Liver (tissue), 9 donors: ENCODE data around the gene FABP1. TPM values are rescaled to one million over a fixed set of nuclear protein-coding genes. Genes with fewer than 3 reads are reported as not detected.

Experiments
- DNase-seq: peaks from one replicate; pipeline ENCODE4 v3.0.0-alpha.2; 2017; ENCODE audit warnings: low spot score
- H3K27ac ChIP-seq, 2 donors: one replicate each; pipeline ENCODE4 v1.7.0; 2013; ENCODE audit warnings: inconsistent platforms in 2 of 2, low read length in 2 of 2, control low read depth in 1 of 2, low read depth in 1 of 2, mild to moderate bottlenecking in 1 of 2
- H3K27me3 ChIP-seq, 4 donors: one replicate each; pipeline versions ENCODE4 v1.6.1 to v1.7.0; 2013; ENCODE audit warnings: low read length in 3 of 4, inconsistent platforms in 1 of 4, mild to moderate bottlenecking in 1 of 4, moderate library complexity in 1 of 4; ENCODE audit not compliant: control insufficient read depth in 4 of 4, insufficient read depth in 4 of 4
- H3K36me3 ChIP-seq, 4 donors: one replicate each; pipeline versions ENCODE4 v1.6.1 to v1.7.0; 2013; ENCODE audit warnings: low read length in 3 of 4, mild to moderate bottlenecking in 3 of 4, low read depth in 1 of 4, moderate library complexity in 1 of 4; ENCODE audit not compliant: control insufficient read depth in 4 of 4, insufficient read depth in 3 of 4
- H3K4me1 ChIP-seq, 4 donors: one replicate each; pipeline versions ENCODE4 v1.6.1 to v1.7.0; 2013; ENCODE audit warnings: low read length in 3 of 4, mild to moderate bottlenecking in 3 of 4, moderate library complexity in 1 of 4; ENCODE audit not compliant: control insufficient read depth in 4 of 4, insufficient read depth in 4 of 4
- H3K4me3 ChIP-seq, 3 donors: one replicate each; pipeline versions ENCODE4 v1.6.1 to v1.7.0; 2013; ENCODE audit warnings: low read length in 3 of 3, control low read depth in 1 of 3, low read depth in 1 of 3, mild to moderate bottlenecking in 1 of 3
- H3K9ac ChIP-seq, 2 donors: one replicate each; pipeline ENCODE4 v1.7.0; 2013; ENCODE audit warnings: low read length in 2 of 2, mild to moderate bottlenecking in 2 of 2, moderate library complexity in 2 of 2, control low read depth in 1 of 2, low read depth in 1 of 2
- H3K9me3 ChIP-seq, 4 donors: one replicate each; pipeline versions ENCODE4 v1.6.1 to v1.7.0; 2013; ENCODE audit warnings: low read length in 3 of 4; ENCODE audit not compliant: control insufficient read depth in 4 of 4
- EGR1 ChIP-seq, 2 donors: IDR thresholded peaks; 2 replicates each; pipeline ENCODE4 v1.6.1; 2016 to 2018; ENCODE audit warnings: antibody characterized with exemption in 2 of 2, low read depth in 2 of 2
- HNF4A ChIP-seq, 2 donors: conservative IDR thresholded peaks; 2 replicates each; pipeline ENCODE4 v1.6.1; 2016; ENCODE audit warnings: antibody characterized with exemption in 2 of 2, mild to moderate bottlenecking in 2 of 2
- HNF4G ChIP-seq: IDR thresholded peaks from 2 replicates; pipeline ENCODE4 v1.6.1; 2016; ENCODE audit warnings: antibody characterized with exemption
- NR2F2 ChIP-seq: IDR thresholded peaks from 2 replicates; pipeline ENCODE4 v1.6.1; 2016; ENCODE audit warnings: antibody characterized with exemption
- RAD21 ChIP-seq, 2 donors: IDR thresholded peaks; 2 replicates each; pipeline ENCODE4 v1.6.1; 2016; ENCODE audit warnings: antibody characterized with exemption in 2 of 2, mild to moderate bottlenecking in 2 of 2
- RXRA ChIP-seq, 2 donors: IDR thresholded peaks; 2 replicates each; pipeline ENCODE4 v1.6.1; 2017 to 2018; ENCODE audit warnings: antibody characterized with exemption in 2 of 2, mild to moderate bottlenecking in 1 of 2
- SP1 ChIP-seq: IDR thresholded peaks from 2 replicates; pipeline ENCODE4 v1.6.1; 2018; ENCODE audit warnings: antibody characterized with exemption, mild to moderate bottlenecking
- TAF1 ChIP-seq: conservative IDR thresholded peaks from 2 replicates; pipeline ENCODE4 v1.6.1; 2016; ENCODE audit warnings: antibody characterized with exemption, mild to moderate bottlenecking
- WGBS: extraction: QIAGEN DNeasy Blood & Tissue Kit; methylation state at CpG from one replicate; pipeline ENCODE4 v1.1.7; 2013; 5-methylcytosine and 5-hydroxymethylcytosine counted together
- polyA plus RNA-seq, 2 donors: library from polyadenylated mRNA; stranded (reverse) in 1 of 2; unstranded in 1 of 2; fragments of 200-250 nt in 1 of 2; fragments of >200 nt in 1 of 2; fragmentation: Nextera tagmentation in 1 of 2; extraction: Ambion mirVana in 1 of 2; gene quantifications; one replicate each; pipeline versions ENCODE4 v1.2.1 to v1.2.3, GENCODE V29; 2013 to 2015
- total RNA-seq, 2 donors: library from RNA; depleted of rRNA; stranded (reverse); fragments of >200 nt; gene quantifications; one replicate each; pipeline ENCODE4 v1.2.3, GENCODE V29; 2014
- TF ChIP-seq, protein P1 (sequence below): IDR thresholded peaks from 2 replicates; pipeline ENCODE4 v1.6.1; 2016; ENCODE audit warnings: antibody characterized with exemption, mild to moderate bottlenecking
- TF ChIP-seq, protein P2 (sequence below): IDR thresholded peaks from 2 replicates; pipeline ENCODE4 v1.6.1; 2016; ENCODE audit warnings: antibody characterized with exemption
- TF ChIP-seq, protein P3 (sequence below): IDR thresholded peaks from 2 replicates; pipeline ENCODE4 v1.6.1; 2016; ENCODE audit warnings: antibody characterized with exemption
- TF ChIP-seq, protein P4 (sequence below): fragments of 150-350 bp; IDR thresholded peaks from 2 replicates; pipeline ENCODE4 v1.5.1; 2017; ENCODE audit warnings: improper control_type of control experiment, low read depth, low read length; ENCODE audit not compliant: missing input control
- donor health status: healthy.
- donor health status: healthy.
- donor health status: healthy.
- donor health status: healthy.
- donor health status: healthy.

Gene FABP1
- total and polyA plus RNA-seq, 4 donors: 975 to 7,337 (median 2,306) TPM

DNA sequence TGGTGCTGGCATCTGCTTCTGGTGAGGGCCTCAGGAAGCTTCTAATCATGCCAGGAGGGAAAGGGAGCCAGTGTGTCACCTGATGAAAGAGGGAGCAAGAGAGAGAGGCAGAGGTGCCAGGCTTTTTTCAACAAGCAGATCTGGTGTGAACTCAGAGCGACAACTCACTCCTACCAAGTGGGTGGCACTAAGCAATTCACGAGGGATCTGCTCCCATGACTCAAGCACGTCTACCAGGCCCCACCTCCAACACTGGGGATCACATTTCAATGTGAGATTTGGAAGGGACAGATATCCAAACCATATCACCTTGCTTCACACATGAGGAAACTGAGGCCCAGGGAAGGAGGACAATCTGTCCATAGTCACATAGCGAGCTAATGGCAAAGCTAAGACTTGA is 19.1 kb downstream of the FABP1 start (continued):
- TF ChIP-seq, protein P1, sequence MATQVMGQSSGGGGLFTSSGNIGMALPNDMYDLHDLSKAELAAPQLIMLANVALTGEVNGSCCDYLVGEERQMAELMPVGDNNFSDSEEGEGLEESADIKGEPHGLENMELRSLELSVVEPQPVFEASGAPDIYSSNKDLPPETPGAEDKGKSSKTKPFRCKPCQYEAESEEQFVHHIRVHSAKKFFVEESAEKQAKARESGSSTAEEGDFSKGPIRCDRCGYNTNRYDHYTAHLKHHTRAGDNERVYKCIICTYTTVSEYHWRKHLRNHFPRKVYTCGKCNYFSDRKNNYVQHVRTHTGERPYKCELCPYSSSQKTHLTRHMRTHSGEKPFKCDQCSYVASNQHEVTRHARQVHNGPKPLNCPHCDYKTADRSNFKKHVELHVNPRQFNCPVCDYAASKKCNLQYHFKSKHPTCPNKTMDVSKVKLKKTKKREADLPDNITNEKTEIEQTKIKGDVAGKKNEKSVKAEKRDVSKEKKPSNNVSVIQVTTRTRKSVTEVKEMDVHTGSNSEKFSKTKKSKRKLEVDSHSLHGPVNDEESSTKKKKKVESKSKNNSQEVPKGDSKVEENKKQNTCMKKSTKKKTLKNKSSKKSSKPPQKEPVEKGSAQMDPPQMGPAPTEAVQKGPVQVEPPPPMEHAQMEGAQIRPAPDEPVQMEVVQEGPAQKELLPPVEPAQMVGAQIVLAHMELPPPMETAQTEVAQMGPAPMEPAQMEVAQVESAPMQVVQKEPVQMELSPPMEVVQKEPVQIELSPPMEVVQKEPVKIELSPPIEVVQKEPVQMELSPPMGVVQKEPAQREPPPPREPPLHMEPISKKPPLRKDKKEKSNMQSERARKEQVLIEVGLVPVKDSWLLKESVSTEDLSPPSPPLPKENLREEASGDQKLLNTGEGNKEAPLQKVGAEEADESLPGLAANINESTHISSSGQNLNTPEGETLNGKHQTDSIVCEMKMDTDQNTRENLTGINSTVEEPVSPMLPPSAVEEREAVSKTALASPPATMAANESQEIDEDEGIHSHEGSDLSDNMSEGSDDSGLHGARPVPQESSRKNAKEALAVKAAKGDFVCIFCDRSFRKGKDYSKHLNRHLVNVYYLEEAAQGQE: no peak

DNA sequence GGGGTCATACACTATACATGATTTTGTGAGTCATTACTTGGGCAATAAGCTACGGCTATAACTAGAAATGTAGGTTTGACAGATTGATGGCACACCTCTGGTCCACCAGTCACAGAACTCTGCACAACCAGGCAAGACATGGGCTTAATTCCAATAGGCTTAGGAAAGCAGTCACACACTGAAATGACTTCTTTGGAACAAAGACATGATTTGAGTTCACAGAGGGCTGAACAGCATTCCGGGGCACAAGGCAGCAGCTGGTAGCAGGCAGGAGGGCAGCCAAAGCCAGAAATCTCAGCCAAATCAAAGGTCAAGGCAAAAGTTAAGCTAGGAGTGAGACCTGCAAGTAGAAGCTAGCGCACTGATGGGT is 27.4 kb downstream of the FABP1 start:
- Histone ChIP-seq H3K4me1 (peaks cover 0 to 13% (median 12%) of the 10 kb centered on the region in 4 donors), H3K27ac (no peak overlapping the region), H3K36me3 (no peaks in the 10 kb centered on the region), H3K4me3 (no peak overlapping the region), H3K9me3 (no peaks in the 10 kb centered on the region), H3K27me3 (no peaks in the 10 kb centered on the region), H3K9ac (no peak overlapping the region)
- no peak for DNase-seq
- TF ChIP-seq EGR1 (IDR thresholded peaks at IDR 0.05; ENCODE audit: low read depth in 2 of 2) (no peak), RXRA (IDR thresholded peaks at IDR 0.05) (peak; percentile 63 to 77), TAF1 (no peak), SP1 (peak; percentile 74), HNF4A (conservative IDR thresholded peaks at IDR 0.05) (peak; percentile 58 to 64), NR2F2 (no peak), HNF4G (peak; percentile 20), RAD21 (IDR thresholded peaks at IDR 0.05) (peak; percentile 20 to 34)
- TF ChIP-seq, protein P2, sequence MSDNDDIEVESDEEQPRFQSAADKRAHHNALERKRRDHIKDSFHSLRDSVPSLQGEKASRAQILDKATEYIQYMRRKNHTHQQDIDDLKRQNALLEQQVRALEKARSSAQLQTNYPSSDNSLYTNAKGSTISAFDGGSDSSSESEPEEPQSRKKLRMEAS: no peak
- TF ChIP-seq, protein P1: no peak
- TF ChIP-seq, protein P3, sequence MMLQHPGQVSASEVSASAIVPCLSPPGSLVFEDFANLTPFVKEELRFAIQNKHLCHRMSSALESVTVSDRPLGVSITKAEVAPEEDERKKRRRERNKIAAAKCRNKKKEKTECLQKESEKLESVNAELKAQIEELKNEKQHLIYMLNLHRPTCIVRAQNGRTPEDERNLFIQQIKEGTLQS: peak; percentile 5
- TF ChIP-seq, protein P4, sequence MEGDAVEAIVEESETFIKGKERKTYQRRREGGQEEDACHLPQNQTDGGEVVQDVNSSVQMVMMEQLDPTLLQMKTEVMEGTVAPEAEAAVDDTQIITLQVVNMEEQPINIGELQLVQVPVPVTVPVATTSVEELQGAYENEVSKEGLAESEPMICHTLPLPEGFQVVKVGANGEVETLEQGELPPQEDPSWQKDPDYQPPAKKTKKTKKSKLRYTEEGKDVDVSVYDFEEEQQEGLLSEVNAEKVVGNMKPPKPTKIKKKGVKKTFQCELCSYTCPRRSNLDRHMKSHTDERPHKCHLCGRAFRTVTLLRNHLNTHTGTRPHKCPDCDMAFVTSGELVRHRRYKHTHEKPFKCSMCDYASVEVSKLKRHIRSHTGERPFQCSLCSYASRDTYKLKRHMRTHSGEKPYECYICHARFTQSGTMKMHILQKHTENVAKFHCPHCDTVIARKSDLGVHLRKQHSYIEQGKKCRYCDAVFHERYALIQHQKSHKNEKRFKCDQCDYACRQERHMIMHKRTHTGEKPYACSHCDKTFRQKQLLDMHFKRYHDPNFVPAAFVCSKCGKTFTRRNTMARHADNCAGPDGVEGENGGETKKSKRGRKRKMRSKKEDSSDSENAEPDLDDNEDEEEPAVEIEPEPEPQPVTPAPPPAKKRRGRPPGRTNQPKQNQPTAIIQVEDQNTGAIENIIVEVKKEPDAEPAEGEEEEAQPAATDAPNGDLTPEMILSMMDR: no peak
- WGBS: 38% methylated on average over 3 of the region's 3 CpGs
